HL-60 (cell line): ENCODE results near the gene UGDH.

Experiments
- DNase-seq, 2 experiments: peaks; one replicate each; pipeline ENCODE4 v3.0.0-alpha.2; 2010 to 2020; ENCODE audit warnings: low read depth in 1 of 2, low spot score in 1 of 2
- H3K27ac ChIP-seq: fragments of 250-450 bp; sonication (Bioruptor Pico); replicated peaks from 2 replicates; pipeline ENCODE4 v1.5.1; 2020; ENCODE audit warnings: mild to moderate bottlenecking, moderate library complexity
- H3K27me3 ChIP-seq: fragments of 250-450 bp; sonication (Bioruptor Pico); 2 replicates; pipeline ENCODE4 v1.5.1; 2021; ENCODE audit warnings: mild to moderate bottlenecking, moderate library complexity; ENCODE audit not compliant: insufficient read depth, poor library complexity, severe bottlenecking
- H3K4me3 ChIP-seq: replicated peaks from 2 replicates; pipeline ENCODE4 v1.5.1; 2011; ENCODE audit warnings: mild to moderate bottlenecking, control low read depth, low read length; ENCODE audit not compliant: insufficient read depth
- CTCF ChIP-seq: IDR thresholded peaks from one replicate; pipeline ENCODE4 v1.5.1; 2011; ENCODE audit warnings: low read length, control low read depth, inconsistent platforms; ENCODE audit not compliant: insufficient read depth
- GABPA ChIP-seq: IDR thresholded peaks from 2 replicates; pipeline ENCODE4 v1.6.1; 2012; ENCODE audit warnings: low read depth
- POLR2AphosphoS5 ChIP-seq: IDR thresholded peaks from 2 replicates; pipeline ENCODE4 v1.6.1; 2012; ENCODE audit warnings: low read depth
- REST ChIP-seq: IDR thresholded peaks from 2 replicates; pipeline ENCODE4 v1.6.1; 2012; ENCODE audit warnings: low read depth; ENCODE audit not compliant: insufficient replicate concordance
- SPI1 ChIP-seq: IDR thresholded peaks from 2 replicates; pipeline ENCODE4 v1.6.1; 2012; ENCODE audit warnings: low read depth, mild to moderate bottlenecking, borderline replicate concordance

Gene UGDH

GRCh38 chr4:39495446-39496213 is 31.6 kb downstream of the UGDH start:
- Histone ChIP-seq H3K4me3 (no peak overlapping the region), H3K27me3 (no peaks in the 10 kb centered on the region), H3K27ac (no peak overlapping the region)
- TF ChIP-seq GABPA: no peak
- TF ChIP-seq CTCF: no peak
- TF ChIP-seq POLR2AphosphoS5: no peak
- no peak for TF ChIP-seq REST
- no peak for TF ChIP-seq SPI1
- DNase-seq: no peak

- no peak for DNase-seq
- no peaks in the 10 kb centered on the region for H3K27me3 ChIP-seq
- no peak for TF ChIP-seq REST
- TF ChIP-seq SPI1: no peak
- TF ChIP-seq CTCF: no peak
- TF ChIP-seq GABPA: no peak
- no peak for TF ChIP-seq POLR2AphosphoS5
- no peak overlapping the region for H3K27ac ChIP-seq
- H3K4me3 ChIP-seq: no peak overlapping the region
Measured at GRCh38 chr4:39494354-39494753, 32.9 kb downstream of the UGDH start.

GRCh38 chr4:39490322-39490721 is 36.9 kb downstream of the UGDH start:
- DNase-seq: no peak
- no peaks in the 10 kb centered on the region for H3K27me3 ChIP-seq
- H3K27ac ChIP-seq: no peak overlapping the region
- TF ChIP-seq CTCF (no peak), SPI1 (no peak), GABPA (no peak), REST (no peak), POLR2AphosphoS5 (no peak)
- H3K4me3 ChIP-seq: no peak overlapping the region
